KMS-11 (cell line): Measurements from ENCODE around the gene GJD3.
"Not testable (repeated sequence)": the region's sequence is repeated elsewhere in the genome, so short reads cannot be mapped to it uniquely, and the experiment has no call there.

ENCODE experiments used
- H2AFZ ChIP-seq: fragments of 200-600 bp; sonication (generic); 2 replicates; pipeline ENCODE4 v1.6.1; 2016; ENCODE audit warnings: antibody characterized with exemption, mixed run types, low read depth
- H3K27ac ChIP-seq: fragments of 200-600 bp; sonication (generic); 2 replicates; pipeline ENCODE4 v1.6.1; 2016; ENCODE audit warnings: mild to moderate bottlenecking, mixed run types
- H3K27me3 ChIP-seq: fragments of 200-600 bp; sonication (generic); 2 replicates; pipeline ENCODE4 v1.6.1; 2017; ENCODE audit warnings: mild to moderate bottlenecking, low read depth, mixed run types, moderate library complexity; ENCODE audit not compliant: insufficient read depth
- H3K36me3 ChIP-seq: fragments of 200-600 bp; sonication (generic); 2 replicates; pipeline ENCODE4 v1.6.1; 2017; ENCODE audit warnings: mild to moderate bottlenecking, mixed run types; ENCODE audit not compliant: insufficient read depth
- H3K4me1 ChIP-seq: fragments of 200-600 bp; sonication (generic); 2 replicates; pipeline ENCODE4 v1.6.1; 2016; ENCODE audit warnings: mild to moderate bottlenecking, low read depth, mixed run types; ENCODE audit not compliant: poor library complexity, severe bottlenecking
- H3K4me2 ChIP-seq: fragments of 200-600 bp; sonication (generic); 2 replicates; pipeline ENCODE4 v1.7.0; 2016; ENCODE audit warnings: mild to moderate bottlenecking, mixed run types
- H3K4me3 ChIP-seq: fragments of 200-600 bp; sonication (generic); IDR thresholded peaks from 2 replicates; pipeline ENCODE4 v1.6.1; 2017; ENCODE audit warnings: low read depth, low read length, mixed read lengths; ENCODE audit not compliant: insufficient read depth
- H3K79me2 ChIP-seq: fragments of 200-600 bp; sonication (generic); 2 replicates; pipeline ENCODE4 v1.6.1; 2016; ENCODE audit warnings: low read depth, mixed run types; ENCODE audit not compliant: insufficient read depth
- H3K9ac ChIP-seq: fragments of 200-600 bp; sonication (generic); 2 replicates; pipeline ENCODE4 v1.6.1; 2016; ENCODE audit warnings: mild to moderate bottlenecking, mixed run types
- H4K20me1 ChIP-seq: fragments of 200-600 bp; sonication (generic); 2 replicates; pipeline ENCODE4 v1.6.1; 2016; ENCODE audit warnings: mild to moderate bottlenecking, mixed run types; ENCODE audit not compliant: insufficient read depth
- CTCF ChIP-seq: fragments of 200-600 bp; sonication (generic); conservative IDR thresholded peaks from 2 replicates; pipeline ENCODE4 v1.6.1; 2017; ENCODE audit warnings: low read depth, mild to moderate bottlenecking, antibody characterized with exemption, low read length, moderate library complexity, mixed read lengths

The GJD3 gene

DNA sequence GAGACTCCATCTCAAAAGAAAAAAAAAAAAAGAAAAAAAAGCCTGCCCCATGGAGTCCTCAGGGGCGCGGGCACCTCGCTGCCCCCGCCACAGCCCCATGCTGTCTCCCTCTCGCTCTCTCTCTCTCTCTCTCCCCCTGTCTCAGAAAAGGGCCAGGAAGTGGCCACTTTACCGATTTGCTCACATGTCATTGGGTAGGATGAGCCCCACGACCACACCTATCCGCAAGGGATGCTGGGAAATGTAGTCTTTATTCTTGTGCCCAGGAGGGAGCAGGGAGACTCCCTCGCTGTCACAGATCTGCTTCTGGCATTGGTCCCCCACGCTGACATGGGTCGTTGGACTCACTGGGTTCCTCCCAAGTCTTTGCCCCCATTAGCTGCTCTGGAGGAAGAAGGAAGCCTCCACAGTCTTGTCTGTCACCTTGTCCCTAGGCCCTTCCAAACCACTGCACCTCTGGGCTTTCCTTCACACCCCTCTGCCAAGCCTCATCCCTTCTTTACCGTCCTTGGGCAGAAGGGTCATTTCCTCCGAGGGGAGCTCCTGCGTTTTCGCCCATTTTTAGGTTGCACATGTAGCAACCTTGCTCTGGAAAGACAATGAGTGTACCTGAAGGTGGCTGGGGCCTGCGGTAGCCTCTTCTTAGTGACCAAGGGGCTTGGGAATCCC lies 6.9 kb upstream of the GJD3 start:
- H3K36me3 ChIP-seq: no peaks in the 10 kb centered on the region
- H3K4me2 ChIP-seq: no peak overlapping the region
- H3K4me1 ChIP-seq: peaks cover 18% of the 10 kb centered on the region
- no peak overlapping the region for H3K27ac ChIP-seq
- no peak overlapping the region for H2AFZ ChIP-seq
- H3K27me3 ChIP-seq: no peaks in the 10 kb centered on the region
- H3K9ac ChIP-seq: no peak overlapping the region
- TF ChIP-seq CTCF: no peak
- no peak overlapping the region for H3K4me3 ChIP-seq
- H3K79me2 ChIP-seq: no peaks in the 10 kb centered on the region
- no peaks in the 10 kb centered on the region for H4K20me1 ChIP-seq

GRCh38 chr17:40369923-40370322 lies 5.4 kb upstream of the GJD3 start:
- Histone ChIP-seq H4K20me1 (no peaks in the 10 kb centered on the region), H3K4me1 (peaks cover 18% of the 10 kb centered on the region), H3K36me3 (no peaks in the 10 kb centered on the region), H3K4me2 (no peak overlapping the region), H3K27ac (no peak overlapping the region), H3K4me3 (no peak overlapping the region), H3K27me3 (no peaks in the 10 kb centered on the region), H2AFZ (no peak overlapping the region), H3K79me2 (no peaks in the 10 kb centered on the region), H3K9ac (no peak overlapping the region)
- no peak for TF ChIP-seq CTCF

DNA sequence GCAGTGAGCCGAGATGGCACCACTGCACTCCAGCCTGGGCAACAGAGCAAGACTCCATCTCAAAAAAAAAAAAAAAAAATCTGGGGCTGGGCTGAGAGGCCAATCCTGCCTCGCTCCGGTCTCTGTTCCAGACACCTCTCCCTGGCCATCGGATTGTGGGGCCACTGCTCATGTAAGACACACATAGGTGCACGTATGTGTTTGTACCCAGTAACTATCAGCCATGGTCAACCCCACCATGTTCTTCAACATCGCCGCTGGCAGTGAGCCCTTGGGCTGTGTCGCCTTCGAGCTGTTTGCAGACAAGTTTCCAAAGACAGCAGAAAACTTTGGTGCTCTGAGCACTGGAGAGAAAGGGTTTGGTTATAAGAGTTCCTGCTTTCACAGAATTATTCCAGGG lies 3.2 kb upstream of the GJD3 start:
- not testable (repeated sequence) for H3K36me3 ChIP-seq, H3K4me3 ChIP-seq, H3K27ac ChIP-seq, H3K27me3 ChIP-seq, H3K79me2 ChIP-seq, H3K4me2 ChIP-seq, H3K9ac ChIP-seq, H4K20me1 ChIP-seq, H2AFZ ChIP-seq
- H3K4me1 ChIP-seq: peaks cover 12% of the 10 kb centered on the region

DNA sequence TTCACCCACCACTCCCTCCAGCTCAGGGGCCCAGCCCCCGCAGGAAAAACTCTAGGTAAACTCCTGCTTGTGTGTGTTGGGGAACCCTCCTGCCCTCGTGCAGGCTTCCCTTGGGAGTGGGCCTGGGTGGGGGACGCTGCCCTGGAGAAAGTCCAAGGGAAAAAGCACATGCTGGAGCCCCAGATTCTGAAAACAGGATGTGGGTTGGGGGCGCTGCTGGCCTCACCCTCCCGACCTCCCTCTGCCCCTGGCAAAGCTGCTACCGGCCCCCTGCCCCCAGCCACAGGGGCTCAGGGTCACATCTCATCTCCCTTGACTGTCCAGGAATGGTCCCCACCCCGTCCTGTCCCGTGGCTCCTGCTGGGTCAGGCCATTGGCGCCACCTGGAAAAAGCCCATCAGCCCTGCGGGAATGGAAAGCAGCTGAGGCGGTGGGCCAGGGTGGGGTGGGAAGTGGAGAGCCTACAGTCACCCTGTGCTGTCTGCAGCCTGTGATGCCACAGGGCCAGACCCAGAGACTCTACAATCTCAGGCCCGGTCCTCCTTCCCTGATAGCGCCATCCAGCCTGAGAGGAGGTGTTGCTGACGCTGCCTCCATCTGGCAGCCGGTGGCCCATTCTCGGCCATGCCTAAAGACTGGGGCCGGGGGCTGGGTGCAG lies 2.5 kb upstream of the GJD3 start:
- TF ChIP-seq CTCF: no peak
- Histone ChIP-seq H3K9ac (no peak overlapping the region), H3K27ac (no peak overlapping the region), H4K20me1 (no peaks in the 10 kb centered on the region), H3K79me2 (no peaks in the 10 kb centered on the region), H3K27me3 (no peaks in the 10 kb centered on the region), H2AFZ (no peak overlapping the region), H3K4me1 (peaks cover 8% of the 10 kb centered on the region), H3K36me3 (no peaks in the 10 kb centered on the region), H3K4me2 (no peak overlapping the region), H3K4me3 (no peak overlapping the region)

- no peak for TF ChIP-seq CTCF
- Histone ChIP-seq H2AFZ (no peak overlapping the region), H3K79me2 (no peaks in the 10 kb centered on the region), H4K20me1 (no peaks in the 10 kb centered on the region), H3K27ac (no peak overlapping the region), H3K9ac (no peak overlapping the region), H3K4me2 (no peak overlapping the region), H3K36me3 (no peaks in the 10 kb centered on the region), H3K4me3 (no peak overlapping the region), H3K4me1 (peaks cover 4% of the 10 kb centered on the region), H3K27me3 (no peaks in the 10 kb centered on the region)
Measured at GRCh38 chr17:40366076-40366860, 1.7 kb upstream of the GJD3 start.
